Suprapubic skin (tissue), 3 donors: ENCODE results near the gene TRIO.

Source experiments
- CTCF ChIP-seq, 2 donors: fragments of 200-600 bp in 1 of 2; fragments of 450-650 bp in 1 of 2; sonication (generic) in 1 of 2; IDR thresholded peaks; one replicate each; pipeline ENCODE4 v1.5.1; 2016 to 2019; ENCODE audit warnings: antibody characterized with exemption in 2 of 2, mild to moderate bottlenecking in 1 of 2, moderate library complexity in 1 of 2
- POLR2AphosphoS5 ChIP-seq, 3 donors: sonication (generic); formaldehyde crosslinking; IDR thresholded peaks; one replicate each; pipeline ENCODE4 v1.6.1; 2017; ENCODE audit warnings: antibody characterized with exemption in 3 of 3

- TF ChIP-seq POLR2AphosphoS5 (IDR thresholded peaks at IDR 0.05) (no peak), CTCF (IDR thresholded peaks at IDR 0.05) (no peak)
Measured at GRCh38 chr5:14229181-14229580, 86.0 kb downstream of the TRIO start.
